ENCODE data around the gene NUDT22. TPM values are rescaled to one million over a fixed set of nuclear protein-coding genes. Genes with fewer than 3 reads are reported as not detected.

Gene NUDT22
- total and polyA plus RNA-seq, 5 donors from 2014 or later = 35.8 to 46.9 (median 43.1) TPM

DNA sequence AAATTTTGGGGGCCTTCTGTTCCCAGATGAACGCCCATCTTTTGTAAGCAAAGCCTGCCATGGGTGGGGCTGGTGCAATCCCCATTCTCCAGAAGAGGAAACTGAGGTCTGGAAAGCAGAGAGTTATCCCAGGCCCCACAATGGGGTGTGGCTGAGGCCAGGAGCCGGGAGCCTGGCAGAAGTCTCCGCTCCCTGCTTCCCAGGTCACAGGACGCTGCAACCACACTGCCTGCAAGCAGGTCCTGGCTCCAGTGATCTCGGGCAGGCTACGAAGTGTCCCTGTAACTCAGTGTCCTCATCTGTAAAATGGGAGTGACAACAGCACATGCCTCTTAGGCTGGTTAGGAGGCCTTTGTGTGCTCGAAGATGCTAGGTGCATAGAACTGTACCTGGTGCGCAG lies 27.0 kb downstream of the NUDT22 start:
- Mint-ChIP-seq H3K27me3 (no peaks in the 10 kb centered on the region), H3K4me3 (peak overlapping the region in 3 of 4 donors; percentile 54 to 68 (median 65)), H3K9me3 (peaks cover 0 to under 1% (median 0%) of the 10 kb centered on the region in 7 donors), H3K27ac (peak overlapping the region in 1 of 3 donors; percentile 3), H3K4me1 (peaks cover 0 to 27% (median 8%) of the 10 kb centered on the region in 4 donors), H3K36me3 (no peaks in the 10 kb centered on the region)
- no peaks in the 10 kb centered on the region for H3K9me3 ChIP-seq (ENCODE audit: control insufficient read depth in 2 of 2, low read length in 2 of 2)
- DNase-seq = no peak
- no peak overlapping the region for H3K27ac ChIP-seq (ENCODE audit: insufficient read depth, low read length, poor library complexity, severe bottlenecking)
- H3K27me3 ChIP-seq (ENCODE audit: control insufficient read depth, insufficient read depth, low read length) = no peaks in the 10 kb centered on the region
- no peaks in the 10 kb centered on the region for H3K36me3 ChIP-seq (ENCODE audit: control insufficient read depth, insufficient read depth, low read length)
- ATAC-seq (ENCODE audit: low read depth in 2 of 2) = no peak
- no peak overlapping the region for H3K4me3 ChIP-seq (ENCODE audit: low read depth, low read length)
- H3K4me1 ChIP-seq (ENCODE audit: control insufficient read depth, insufficient read depth, low read length, poor library complexity, severe bottlenecking) = peaks cover 24% of the 10 kb centered on the region

DNA sequence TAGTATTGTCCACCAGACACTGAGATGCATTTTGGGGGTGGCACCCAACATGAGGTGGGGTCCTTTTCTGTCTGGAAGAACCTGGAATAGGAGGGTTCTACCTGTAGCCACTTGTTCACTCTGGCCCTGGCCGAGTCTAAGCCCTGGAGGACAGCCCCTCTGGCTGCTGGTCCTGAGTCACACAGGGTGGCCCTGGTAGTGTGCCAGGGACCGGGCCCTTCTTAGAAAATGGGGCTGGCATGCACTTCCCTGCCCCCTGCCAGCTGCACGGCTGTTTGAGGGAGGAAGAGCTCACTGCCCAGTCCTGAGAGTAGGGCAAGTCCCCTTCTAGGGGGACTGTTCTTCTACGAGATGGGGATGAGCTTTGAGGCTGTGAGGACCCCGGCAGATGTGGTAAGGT lies 27.4 kb downstream of the NUDT22 start:
- no peak overlapping the region for H3K27ac ChIP-seq (ENCODE audit: insufficient read depth, low read length, poor library complexity, severe bottlenecking)
- H3K4me1 ChIP-seq (ENCODE audit: control insufficient read depth, insufficient read depth, low read length, poor library complexity, severe bottlenecking) = peaks cover 24% of the 10 kb centered on the region
- H3K9me3 ChIP-seq (ENCODE audit: control insufficient read depth in 2 of 2, low read length in 2 of 2) = no peaks in the 10 kb centered on the region
- H3K4me1 Mint-ChIP-seq = peaks cover 0 to 27% (median 6%) of the 10 kb centered on the region in 4 donors
- no peak overlapping the region for H3K4me3 ChIP-seq (ENCODE audit: low read depth, low read length)
- no peaks in the 10 kb centered on the region for H3K36me3 Mint-ChIP-seq
- ATAC-seq (ENCODE audit: low read depth in 2 of 2) (no peak), DNase-seq (no peak)
- no peaks in the 10 kb centered on the region for H3K27me3 Mint-ChIP-seq
- peak overlapping the region in 3 of 4 donors; percentile 54 to 68 (median 65) for H3K4me3 Mint-ChIP-seq
- no peaks in the 10 kb centered on the region for H3K9me3 Mint-ChIP-seq
- H3K36me3 ChIP-seq (ENCODE audit: control insufficient read depth, insufficient read depth, low read length) = peaks cover 2% of the 10 kb centered on the region
- H3K27ac Mint-ChIP-seq = peak overlapping the region in 1 of 3 donors; percentile 3
- H3K27me3 ChIP-seq (ENCODE audit: control insufficient read depth, insufficient read depth, low read length) = no peaks in the 10 kb centered on the region

DNA sequence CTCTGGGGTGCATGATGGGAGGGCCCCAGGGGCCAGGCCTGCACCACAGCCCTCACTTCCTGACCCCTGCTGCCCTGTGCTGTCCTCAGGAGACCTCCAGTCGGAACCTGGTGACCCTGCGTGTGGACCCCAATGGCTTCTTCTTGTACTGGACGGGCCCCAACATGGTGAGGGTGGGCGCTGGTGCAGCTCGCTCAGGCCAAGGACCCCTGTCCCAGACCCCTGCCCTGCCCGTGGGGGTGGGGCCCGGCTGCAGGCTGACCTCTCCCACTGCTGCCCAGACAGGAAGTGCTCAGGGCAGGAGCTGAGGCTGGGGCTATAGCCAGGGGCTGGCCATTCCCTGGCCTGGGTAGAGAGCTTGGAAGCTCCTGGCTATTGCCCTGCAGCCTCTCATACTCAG lies 28.3 kb downstream of the NUDT22 start:
- peak overlapping the region in 2 of 4 donors; percentile 65 to 80 for H3K4me3 Mint-ChIP-seq
- H3K27me3 Mint-ChIP-seq = no peaks in the 10 kb centered on the region
- H3K36me3 ChIP-seq (ENCODE audit: control insufficient read depth, insufficient read depth, low read length) = peaks cover 4% of the 10 kb centered on the region
- H3K27ac Mint-ChIP-seq = peak overlapping the region in 1 of 3 donors; percentile 77
- H3K9me3 ChIP-seq (ENCODE audit: control insufficient read depth in 2 of 2, low read length in 2 of 2) = no peaks in the 10 kb centered on the region
- no peak for ATAC-seq (ENCODE audit: low read depth in 2 of 2)
- H3K4me1 Mint-ChIP-seq = peaks cover 0 to 29% (median 7%) of the 10 kb centered on the region in 4 donors
- H3K4me3 ChIP-seq (ENCODE audit: low read depth, low read length) = no peak overlapping the region
- H3K27ac ChIP-seq (ENCODE audit: insufficient read depth, low read length, poor library complexity, severe bottlenecking) = no peak overlapping the region
- no peaks in the 10 kb centered on the region for H3K9me3 Mint-ChIP-seq
- peaks cover 27% of the 10 kb centered on the region for H3K4me1 ChIP-seq (ENCODE audit: control insufficient read depth, insufficient read depth, low read length, poor library complexity, severe bottlenecking)
- no peak for DNase-seq
- no peaks in the 10 kb centered on the region for H3K27me3 ChIP-seq (ENCODE audit: control insufficient read depth, insufficient read depth, low read length)
- H3K36me3 Mint-ChIP-seq = no peaks in the 10 kb centered on the region

DNA sequence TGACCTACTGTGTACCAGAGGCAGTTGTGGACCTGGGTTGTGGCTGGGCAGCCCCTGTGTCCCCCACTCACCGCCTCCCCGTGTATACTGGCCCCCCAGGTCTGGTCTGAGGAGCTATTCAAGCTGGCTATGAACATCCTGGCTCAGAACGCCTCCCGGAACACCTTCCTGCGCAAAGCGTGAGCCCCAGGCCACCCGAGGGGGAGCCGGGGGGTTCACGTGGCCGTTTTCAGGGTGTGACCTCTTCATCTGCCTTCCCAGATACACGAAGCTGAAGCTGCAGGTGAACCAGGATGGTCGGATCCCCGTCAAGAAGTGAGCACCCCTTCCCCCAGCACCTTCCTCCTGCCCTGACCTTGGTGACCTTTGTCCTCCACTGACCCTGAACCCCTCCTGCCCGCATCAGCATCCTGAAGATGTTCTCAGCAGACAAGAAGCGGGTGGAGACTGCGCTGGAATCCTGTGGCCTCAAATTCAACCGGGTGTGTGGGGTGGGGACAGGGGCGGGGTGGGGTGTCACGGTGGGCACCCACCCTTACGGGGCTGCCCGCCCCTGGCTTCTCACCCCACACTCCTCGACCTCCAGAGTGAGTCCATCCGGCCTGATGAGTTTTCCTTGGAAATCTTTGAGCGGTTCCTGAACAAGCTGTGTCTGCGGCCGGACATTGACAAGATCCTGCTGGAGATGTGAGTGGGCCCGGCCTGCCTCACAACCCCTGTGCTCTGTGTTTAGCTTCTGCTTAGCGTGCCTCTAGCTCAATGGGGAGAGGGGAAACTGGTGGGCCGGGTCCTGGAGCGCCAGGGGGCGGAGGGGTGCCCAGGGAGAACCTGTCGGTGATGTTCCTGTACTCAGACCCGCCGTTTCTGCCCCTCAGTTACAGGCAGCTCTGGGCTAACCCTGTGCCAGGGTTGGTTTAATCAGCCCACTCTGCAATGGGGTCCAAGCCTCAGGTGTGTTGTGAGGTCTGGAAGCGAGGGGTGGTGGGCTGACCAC lies 29.4 kb downstream of the NUDT22 start:
- no peak for DNase-seq
- no peak for ATAC-seq (ENCODE audit: low read depth in 2 of 2)
- Mint-ChIP-seq H3K4me3 (no peak overlapping the region), H3K9me3 (no peaks in the 10 kb centered on the region), H3K27ac (no peak overlapping the region), H3K4me1 (peaks cover 0 to 29% (median 11%) of the 10 kb centered on the region in 4 donors), H3K27me3 (no peaks in the 10 kb centered on the region), H3K36me3 (no peaks in the 10 kb centered on the region)
- Histone ChIP-seq H3K4me1 (ENCODE audit: control insufficient read depth, insufficient read depth, low read length, poor library complexity, severe bottlenecking) (peaks cover 26% of the 10 kb centered on the region), H3K27ac (ENCODE audit: insufficient read depth, low read length, poor library complexity, severe bottlenecking) (no peak overlapping the region), H3K9me3 (ENCODE audit: control insufficient read depth in 2 of 2, low read length in 2 of 2) (no peaks in the 10 kb centered on the region), H3K4me3 (ENCODE audit: low read depth, low read length) (no peak overlapping the region), H3K27me3 (ENCODE audit: control insufficient read depth, insufficient read depth, low read length) (no peaks in the 10 kb centered on the region), H3K36me3 (ENCODE audit: control insufficient read depth, insufficient read depth, low read length) (peaks cover 4% of the 10 kb centered on the region)

DNA sequence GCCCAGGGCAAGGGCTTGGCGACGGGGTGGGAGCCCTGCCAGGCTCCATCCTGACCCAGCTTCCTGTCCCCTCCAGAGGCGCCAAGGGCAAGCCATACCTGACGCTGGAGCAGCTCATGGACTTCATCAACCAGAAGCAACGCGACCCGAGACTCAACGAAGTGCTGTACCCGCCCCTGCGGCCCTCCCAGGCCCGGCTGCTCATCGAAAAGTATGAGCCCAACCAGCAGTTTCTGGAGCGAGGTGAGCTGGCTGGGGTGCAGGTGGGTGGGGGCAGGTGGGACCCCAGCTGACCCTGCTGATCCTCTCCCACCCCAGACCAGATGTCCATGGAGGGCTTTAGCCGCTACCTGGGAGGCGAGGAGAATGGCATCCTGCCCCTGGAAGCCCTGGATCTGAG lies 30.2 kb downstream of the NUDT22 start:
- H3K27me3 Mint-ChIP-seq = no peaks in the 10 kb centered on the region
- Histone ChIP-seq H3K27ac (ENCODE audit: insufficient read depth, low read length, poor library complexity, severe bottlenecking) (no peak overlapping the region), H3K27me3 (ENCODE audit: control insufficient read depth, insufficient read depth, low read length) (no peaks in the 10 kb centered on the region), H3K4me1 (ENCODE audit: control insufficient read depth, insufficient read depth, low read length, poor library complexity, severe bottlenecking) (peaks cover 18% of the 10 kb centered on the region), H3K36me3 (ENCODE audit: control insufficient read depth, insufficient read depth, low read length) (peaks cover 4% of the 10 kb centered on the region), H3K9me3 (ENCODE audit: control insufficient read depth in 2 of 2, low read length in 2 of 2) (no peaks in the 10 kb centered on the region), H3K4me3 (ENCODE audit: low read depth, low read length) (no peak overlapping the region)
- H3K4me1 Mint-ChIP-seq = peaks cover 0 to 22% (median 11%) of the 10 kb centered on the region in 4 donors
- DNase-seq (no peak), ATAC-seq (ENCODE audit: low read depth in 2 of 2) (no peak)
- no peak overlapping the region for H3K27ac Mint-ChIP-seq
- no peak overlapping the region for H3K4me3 Mint-ChIP-seq
- no peaks in the 10 kb centered on the region for H3K36me3 Mint-ChIP-seq
- H3K9me3 Mint-ChIP-seq = no peaks in the 10 kb centered on the region

DNA sequence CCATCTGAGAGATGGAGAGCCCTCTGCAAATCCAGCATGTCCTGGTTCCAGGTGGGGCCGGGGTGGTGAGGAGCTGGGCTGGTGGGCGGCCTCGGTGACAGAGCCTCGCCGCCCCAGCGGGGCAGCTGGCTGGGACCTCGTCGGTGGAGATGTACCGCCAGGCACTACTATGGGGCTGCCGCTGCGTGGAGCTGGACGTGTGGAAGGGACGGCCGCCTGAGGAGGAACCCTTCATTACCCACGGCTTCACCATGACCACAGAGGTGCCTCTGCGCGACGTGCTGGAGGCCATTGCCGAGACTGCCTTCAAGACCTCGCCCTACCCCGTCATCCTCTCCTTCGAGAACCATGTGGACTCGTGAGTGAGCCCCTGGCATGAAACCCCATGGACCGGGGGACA lies 32.3 kb downstream of the NUDT22 start:
- peaks cover 4% of the 10 kb centered on the region for H3K36me3 ChIP-seq (ENCODE audit: control insufficient read depth, insufficient read depth, low read length)
- no peak for ATAC-seq (ENCODE audit: low read depth in 2 of 2)
- Mint-ChIP-seq H3K27ac (no peak overlapping the region), H3K36me3 (no peaks in the 10 kb centered on the region), H3K4me3 (no peak overlapping the region), H3K9me3 (no peaks in the 10 kb centered on the region), H3K4me1 (peaks cover 0 to 13% (median 8%) of the 10 kb centered on the region in 4 donors), H3K27me3 (no peaks in the 10 kb centered on the region)
- no peak overlapping the region for H3K27ac ChIP-seq (ENCODE audit: insufficient read depth, low read length, poor library complexity, severe bottlenecking)
- H3K9me3 ChIP-seq (ENCODE audit: control insufficient read depth in 2 of 2, low read length in 2 of 2) = no peaks in the 10 kb centered on the region
- no peak overlapping the region for H3K4me3 ChIP-seq (ENCODE audit: low read depth, low read length)
- H3K4me1 ChIP-seq (ENCODE audit: control insufficient read depth, insufficient read depth, low read length, poor library complexity, severe bottlenecking) = peaks cover 5% of the 10 kb centered on the region
- no peak for DNase-seq
- no peaks in the 10 kb centered on the region for H3K27me3 ChIP-seq (ENCODE audit: control insufficient read depth, insufficient read depth, low read length)

DNA sequence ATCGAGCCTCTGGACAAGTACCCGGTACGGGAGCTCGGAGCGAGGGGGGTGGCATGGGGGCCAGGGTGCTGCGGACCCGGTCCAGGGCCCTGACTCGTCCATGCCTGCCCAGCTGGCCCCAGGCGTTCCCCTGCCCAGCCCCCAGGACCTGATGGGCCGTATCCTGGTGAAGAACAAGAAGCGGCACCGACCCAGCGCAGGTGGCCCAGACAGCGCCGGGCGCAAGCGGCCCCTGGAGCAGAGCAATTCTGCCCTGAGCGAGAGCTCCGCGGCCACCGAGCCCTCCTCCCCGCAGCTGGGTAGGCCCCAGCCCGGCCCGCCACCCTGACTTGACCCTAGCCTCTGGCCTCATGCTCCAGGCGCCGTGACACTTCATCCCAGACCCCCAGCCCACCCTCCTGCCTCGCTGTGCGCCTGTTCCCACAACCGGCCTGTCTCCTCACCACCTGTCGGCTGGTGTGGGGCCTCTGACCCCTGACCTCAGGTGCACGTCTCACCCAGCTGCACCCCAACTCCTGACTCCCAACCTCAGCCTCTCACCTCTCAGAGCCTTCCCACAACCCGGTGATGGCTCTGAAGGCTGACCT lies 33.0 kb downstream of the NUDT22 start:
- Histone ChIP-seq H3K27me3 (ENCODE audit: control insufficient read depth, insufficient read depth, low read length) (no peaks in the 10 kb centered on the region), H3K4me3 (ENCODE audit: low read depth, low read length) (no peak overlapping the region), H3K36me3 (ENCODE audit: control insufficient read depth, insufficient read depth, low read length) (peaks cover 4% of the 10 kb centered on the region), H3K27ac (ENCODE audit: insufficient read depth, low read length, poor library complexity, severe bottlenecking) (no peak overlapping the region), H3K9me3 (ENCODE audit: control insufficient read depth in 2 of 2, low read length in 2 of 2) (no peaks in the 10 kb centered on the region), H3K4me1 (ENCODE audit: control insufficient read depth, insufficient read depth, low read length, poor library complexity, severe bottlenecking) (peaks cover 5% of the 10 kb centered on the region)
- H3K4me3 Mint-ChIP-seq = peak overlapping the region in 1 of 4 donors; percentile 84
- H3K4me1 Mint-ChIP-seq = peaks cover 0 to 8% (median 6%) of the 10 kb centered on the region in 4 donors
- ATAC-seq (ENCODE audit: low read depth in 2 of 2) (no peak), DNase-seq (no peak)
- no peaks in the 10 kb centered on the region for H3K27me3 Mint-ChIP-seq
- no peaks in the 10 kb centered on the region for H3K36me3 Mint-ChIP-seq
- peak overlapping the region in 1 of 3 donors; percentile 63 for H3K27ac Mint-ChIP-seq
- no peaks in the 10 kb centered on the region for H3K9me3 Mint-ChIP-seq
